T47D (cell line): Measurements from ENCODE around the gene HOXB7.

Experiments
- DNase-seq, 2 experiments: peaks; one replicate each; pipeline versions ENCODE4 v3.0.0 to v3.0.0-alpha.2; 2011 to 2012; ENCODE audit warnings: low read depth in 1 of 2, low spot score in 1 of 2
- JUND ChIP-seq: IDR thresholded peaks from 2 replicates; pipeline ENCODE4 v1.6.1; 2012; ENCODE audit warnings: low read depth
- in situ Hi-C: cut with HindIII; loops from 2 replicates; pipeline ENCODE4 v1.10.0; 2016; ENCODE audit warnings: low sequenced_read_pairs, low pct_unique_long_range_greater_than_20kb

The HOXB7 gene

DNA sequence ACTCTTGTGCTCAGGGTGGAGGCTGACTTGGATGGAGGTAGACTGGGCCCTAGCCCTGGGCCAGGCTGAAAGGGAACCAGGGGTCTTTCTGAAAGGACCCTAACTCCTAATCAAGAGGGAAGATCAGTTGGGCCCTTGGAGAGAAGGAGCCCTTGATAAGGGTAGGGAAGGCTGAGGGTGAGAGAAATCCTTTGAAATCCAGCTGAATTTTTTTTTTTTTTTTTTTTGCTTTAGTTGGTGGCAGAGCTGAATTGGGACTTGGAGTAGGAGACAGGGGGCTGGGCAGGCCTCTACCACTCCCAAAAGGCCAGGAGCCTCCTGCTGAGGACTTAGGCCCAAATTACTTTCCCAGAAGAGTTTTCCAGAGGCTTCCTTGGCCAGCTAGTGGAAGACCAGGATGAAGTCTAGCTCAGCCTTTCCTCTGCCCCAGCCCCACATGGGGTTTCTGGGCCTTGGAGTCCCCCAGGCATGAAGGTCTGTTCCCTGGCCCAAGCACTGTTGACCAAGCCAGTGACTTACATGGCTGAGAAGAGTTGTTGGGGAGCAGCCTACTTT lies 20.1 kb downstream of the HOXB7 start:
- in situ Hi-C loops: no loop called here
- no peak for TF ChIP-seq JUND
- no peak for DNase-seq

DNA sequence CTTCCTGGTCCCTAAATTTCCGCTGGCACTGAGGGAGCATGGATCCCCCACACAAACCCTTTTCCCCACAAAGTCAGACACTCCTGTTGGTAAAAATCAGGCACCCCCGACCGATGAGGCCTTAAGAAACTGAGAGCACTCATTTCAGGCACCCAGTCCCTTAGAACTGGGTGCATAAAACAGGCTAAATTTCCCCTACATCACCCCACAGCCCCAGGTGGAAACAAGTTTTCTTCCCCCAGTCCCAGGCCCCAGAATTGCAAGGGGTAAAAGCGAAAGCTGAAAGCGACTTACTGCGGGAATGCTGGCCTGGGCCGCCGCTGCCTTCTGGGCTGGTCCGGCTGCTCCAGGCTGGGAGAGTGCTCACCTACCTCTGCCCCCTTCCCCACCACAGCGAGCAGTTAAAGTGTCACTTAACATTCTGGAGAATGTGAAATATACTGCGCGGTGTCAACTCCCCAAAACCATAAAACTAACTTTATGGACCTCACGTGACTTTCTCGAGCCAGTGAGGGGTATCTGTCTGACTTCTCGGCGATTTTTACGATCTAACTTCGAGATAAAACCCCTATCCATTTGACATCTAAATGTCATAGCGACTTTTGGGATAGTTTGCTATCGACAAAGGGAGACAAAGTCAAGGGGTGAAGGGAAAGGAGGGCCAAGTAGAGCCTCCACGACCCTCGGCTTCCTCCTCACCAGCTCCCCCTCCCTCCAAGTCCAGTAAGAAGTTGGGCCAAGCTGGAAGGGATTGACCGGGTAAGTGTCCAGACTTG lies 20.8 kb downstream of the HOXB7 start, which contains the start of gene HOXB3:
Gene HOXB3, minus strand, starts transcription at position 411 of the 776 bp plus-strand sequence. CDS start 37,767 bp downstream, outside the sequence.
- in situ Hi-C loops: no loop called here
- DNase-seq: no peak
- TF ChIP-seq JUND: no peak

DNA sequence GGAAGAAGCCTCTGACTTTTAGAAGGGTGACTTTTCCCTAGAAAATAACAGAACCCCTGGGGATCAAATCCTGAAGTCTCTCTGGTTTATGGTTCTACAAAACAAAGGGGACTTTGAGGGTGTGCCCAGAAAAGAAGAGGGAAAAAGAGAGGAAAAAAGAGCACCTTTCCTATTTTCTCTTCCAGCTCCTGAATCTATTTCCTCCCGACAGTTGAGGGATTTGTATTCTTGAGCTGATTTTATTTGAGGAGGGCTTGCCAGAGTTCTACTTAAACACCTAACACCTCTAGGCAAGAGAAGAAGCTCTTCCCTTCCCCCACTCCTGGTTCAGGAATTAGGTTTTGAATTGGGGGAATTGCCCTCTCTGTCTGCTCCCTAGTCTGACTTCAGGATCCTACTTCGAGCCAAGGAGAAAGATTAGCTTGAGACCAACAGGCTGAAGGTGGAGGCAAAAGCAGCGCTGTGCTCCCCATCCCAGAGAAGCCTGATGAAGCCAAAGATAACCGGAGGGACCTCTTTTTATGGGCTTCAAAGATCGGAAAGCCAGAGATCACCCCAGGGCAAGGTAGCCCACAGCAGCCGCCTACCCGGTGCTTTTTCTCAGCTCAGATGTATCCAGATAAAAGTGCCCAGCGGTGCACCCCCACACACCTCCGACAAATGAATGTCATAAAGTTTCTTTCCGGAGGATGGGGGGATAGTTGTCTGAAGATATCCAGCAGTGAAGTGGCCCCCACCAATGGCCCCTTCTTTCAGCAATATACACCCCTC lies 21.6 kb downstream of the HOXB7 start:
- in situ Hi-C loops: no loop called here
- no peak for TF ChIP-seq JUND
- no peak for DNase-seq

DNA sequence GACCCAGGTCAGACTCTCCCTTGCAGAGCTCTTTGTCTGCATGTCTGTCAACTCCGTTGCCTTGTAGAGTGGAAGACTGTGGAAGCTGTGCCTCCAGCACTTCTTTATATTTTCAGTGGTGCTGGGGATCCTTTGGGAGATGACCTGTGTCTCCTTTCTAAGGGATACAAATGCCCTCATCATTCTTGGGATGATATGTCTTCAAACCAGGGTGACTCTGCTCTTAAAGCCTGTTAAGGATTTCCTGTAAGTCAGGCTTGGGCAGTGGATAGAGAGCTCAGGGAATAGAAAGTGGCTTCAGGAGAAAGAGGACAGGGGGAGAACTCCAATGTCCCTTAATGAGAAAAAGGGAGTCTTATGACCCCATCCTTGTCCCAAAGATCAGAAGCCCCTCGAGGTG lies 22.3 kb downstream of the HOXB7 start:
- in situ Hi-C loops: no loop called here

DNA sequence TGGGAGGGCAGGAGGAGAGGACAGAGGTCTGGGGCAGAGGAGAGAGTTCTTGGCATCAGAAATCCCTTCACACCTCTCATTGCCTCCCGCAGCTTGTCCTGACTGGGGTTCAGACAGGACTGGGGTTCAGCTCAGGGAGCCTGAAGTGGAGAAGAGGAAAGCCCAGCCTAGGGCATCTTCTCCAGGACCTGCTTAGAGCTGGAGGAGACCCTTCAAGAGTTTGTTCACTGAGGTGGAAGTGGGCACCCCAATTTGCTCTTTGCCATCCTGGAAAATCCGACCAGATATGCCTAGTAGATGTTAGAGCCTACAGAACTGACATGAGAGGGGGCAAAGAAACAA lies 22.8 kb downstream of the HOXB7 start:
- in situ Hi-C loops: no loop called here
- no peak for TF ChIP-seq JUND
- DNase-seq: no peak

More for the DNA sequence above, 22.3 kb downstream of the HOXB7 start:
- no peak for TF ChIP-seq JUND
- DNase-seq: peak in 1 of 2 experiments; percentile 41

DNA sequence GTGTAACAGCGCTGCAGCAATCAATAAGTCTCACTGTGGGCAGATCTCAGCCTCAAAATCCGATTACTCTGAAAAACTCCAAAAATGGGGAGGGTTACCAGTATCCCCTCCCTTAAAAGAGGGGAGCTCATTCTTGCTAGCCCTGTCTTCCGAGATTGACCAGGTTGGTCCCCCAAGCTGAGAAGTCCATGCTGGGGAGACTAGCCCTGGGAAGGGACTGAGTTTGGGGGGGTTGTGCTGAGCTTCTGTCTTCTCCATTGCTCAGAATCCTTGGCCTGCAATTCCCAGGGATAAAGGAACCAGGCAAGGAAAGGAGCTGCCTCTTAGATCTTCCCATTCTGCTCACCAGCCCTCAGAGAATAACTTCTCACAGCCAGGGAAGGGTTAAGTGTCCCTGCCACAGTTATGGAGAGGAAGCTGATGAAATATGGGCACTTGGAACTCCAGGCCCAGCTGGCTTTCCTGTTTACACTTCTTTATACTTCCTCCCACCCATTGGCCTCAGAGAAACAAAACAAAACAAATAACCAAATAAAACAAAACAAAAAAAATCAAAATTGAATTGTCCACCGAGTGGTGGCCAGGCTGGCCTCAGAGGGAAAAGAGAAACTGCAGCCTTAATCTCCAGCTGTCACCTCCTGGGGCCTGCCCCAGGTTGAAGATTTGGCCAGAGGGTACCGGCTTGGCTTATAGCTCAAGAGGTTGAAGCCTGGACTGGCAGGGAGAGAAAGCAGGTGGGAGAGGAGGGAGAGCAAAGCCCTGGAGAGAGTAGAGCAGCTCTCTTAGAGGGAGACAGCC lies 23.3 kb downstream of the HOXB7 start:
- in situ Hi-C loops: no loop called here
- no peak for TF ChIP-seq JUND
- no peak for DNase-seq

DNA sequence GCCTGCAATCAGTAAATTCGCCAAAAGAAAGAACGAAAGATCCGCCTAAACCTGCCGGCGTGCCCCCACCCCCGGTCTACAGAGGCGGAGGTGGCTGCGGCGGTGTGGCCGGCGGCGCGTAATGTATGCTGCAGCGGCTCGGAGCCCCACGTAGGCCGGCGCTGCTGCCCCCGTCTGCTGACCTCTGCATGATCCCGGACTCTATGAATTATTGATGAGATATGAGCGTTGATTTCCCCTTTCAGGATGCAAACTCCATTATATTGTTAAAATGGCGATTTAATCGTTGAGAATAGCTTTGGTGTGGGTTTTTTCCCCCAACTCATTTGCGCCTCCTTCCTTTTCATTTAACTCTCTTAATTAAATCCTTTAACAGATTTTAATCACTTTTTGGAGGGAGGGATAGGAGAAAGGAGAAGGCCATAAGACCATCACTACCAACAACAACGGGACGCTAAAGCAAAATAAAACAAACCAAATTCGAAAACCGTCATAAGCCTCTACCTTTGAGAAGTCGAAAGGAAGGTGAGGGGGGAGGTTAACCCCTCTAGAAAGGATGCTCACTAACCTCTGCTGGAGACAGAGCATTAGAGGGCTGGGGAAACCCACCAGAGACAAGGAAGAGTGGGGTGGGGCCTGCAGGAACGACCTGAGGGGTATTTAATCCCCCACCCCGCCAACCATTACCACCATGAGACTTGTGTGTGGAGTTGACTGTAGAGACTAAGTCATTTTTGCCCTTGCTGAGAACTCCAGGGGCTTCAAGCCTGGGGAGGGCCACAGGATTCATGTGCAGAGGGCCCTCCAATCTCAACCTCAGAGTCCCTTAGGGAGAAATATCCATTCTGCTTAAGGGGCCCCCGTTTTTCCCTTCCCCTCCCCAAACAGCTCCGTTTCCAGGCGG lies 24.2 kb downstream of the HOXB7 start:
- in situ Hi-C loops: no loop called here
- no peak for DNase-seq
- TF ChIP-seq JUND: no peak

DNA sequence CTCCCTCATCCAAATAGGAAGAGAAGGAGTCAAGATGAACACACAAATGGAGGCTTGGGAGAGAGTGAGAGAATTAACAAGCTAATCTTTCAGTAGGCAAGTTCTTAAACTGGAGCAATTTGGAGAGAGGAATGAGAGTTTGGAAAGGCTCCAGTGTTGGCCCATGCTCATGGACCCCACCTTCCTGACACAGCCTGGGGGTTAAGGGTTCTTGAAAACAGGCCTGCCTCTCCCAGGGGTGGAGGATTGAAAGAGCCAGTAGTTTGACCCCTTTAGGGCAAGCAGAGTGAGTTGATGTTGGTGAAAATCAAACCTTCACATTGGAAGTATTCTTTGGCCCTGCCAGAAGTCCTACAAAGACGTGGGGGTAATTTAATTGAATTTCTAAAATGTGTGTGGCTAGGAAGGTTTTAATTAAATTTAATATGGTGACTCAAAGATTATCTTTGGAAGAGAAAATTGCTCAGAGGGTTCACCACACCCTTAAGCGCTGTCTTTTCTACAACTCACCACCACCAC lies 26.5 kb downstream of the HOXB7 start:
- no peak for DNase-seq
- no peak for TF ChIP-seq JUND

DNA sequence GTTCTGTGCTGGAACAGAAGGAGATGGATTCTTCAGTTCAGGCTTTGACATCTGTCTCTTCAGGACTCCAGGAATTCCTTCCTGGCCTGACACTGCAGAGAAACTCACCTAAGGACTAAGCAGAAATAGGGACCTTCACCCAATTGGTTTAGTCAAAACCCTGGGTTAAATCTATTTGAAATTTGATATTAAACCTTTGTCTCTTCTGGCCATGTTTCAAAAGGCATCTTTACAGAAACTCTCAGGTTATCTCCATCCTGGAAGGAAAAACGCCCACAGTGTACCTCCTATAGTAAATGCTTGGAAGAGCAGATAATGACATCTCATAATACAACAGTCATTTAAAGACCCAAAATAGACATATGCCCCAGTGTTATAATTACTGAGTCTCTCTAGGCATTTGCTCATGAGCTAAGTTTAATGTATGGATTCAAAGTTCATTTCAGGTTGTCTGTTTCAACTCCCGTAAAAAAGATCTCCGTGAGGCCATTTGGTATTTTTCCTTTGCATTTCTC lies 27.1 kb downstream of the HOXB7 start:
- in situ Hi-C loops: no loop called here
- no peak for TF ChIP-seq JUND
- DNase-seq: no peak

More for the DNA sequence above, 26.5 kb downstream of the HOXB7 start:
- in situ Hi-C loops: no loop called here

DNA sequence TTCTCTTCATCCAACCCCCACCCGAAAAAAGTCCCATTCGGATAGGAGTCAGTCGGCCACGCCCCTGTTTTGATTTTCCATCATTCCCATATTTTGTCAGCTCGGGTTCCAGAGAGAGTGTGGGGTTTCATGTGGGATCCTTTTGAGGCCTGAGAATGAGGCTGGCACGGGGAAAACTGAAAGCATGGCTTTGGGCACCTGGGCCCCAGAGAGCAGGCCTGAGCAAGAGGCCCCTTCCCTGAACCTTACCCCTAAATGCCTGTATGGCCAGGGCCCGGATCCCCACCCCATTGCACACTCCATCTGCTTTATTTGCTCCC lies 28.1 kb downstream of the HOXB7 start:
- in situ Hi-C loops: no loop called here
- TF ChIP-seq JUND: no peak
- DNase-seq: no peak
